Right lobe of liver (tissue), 4 donors: Measurements from ENCODE around the gene ALOX15.

Experiments used
- CTCF ChIP-seq, 4 donors: fragments of 200-600 bp in 3 of 4; fragments of 450-650 bp in 1 of 4; IDR thresholded peaks; one replicate each; pipeline versions ENCODE4 v1.5.1 to v1.8.0; 2016 to 2022; ENCODE audit warnings: antibody characterized with exemption in 4 of 4, mild to moderate bottlenecking in 2 of 4
- POLR2A ChIP-seq: fragments of 450-650 bp; IDR thresholded peaks from one replicate; pipeline ENCODE4 v1.6.1; 2017; ENCODE audit warnings: antibody characterized with exemption, mild to moderate bottlenecking
- donor health status: DM: no; HTN: no; CAD: no.
- donor health status: DM: no; HTN: no; CAD: no.
- donor health status: DM: no; HTN: yes; CAD: no.

GRCh38 chr17:4673169-4673568 lies 31.7 kb upstream of the ALOX15 start:
- TF ChIP-seq POLR2A (no peak), CTCF (IDR thresholded peaks at IDR 0.05) (no peak)
